Stimulated activated CD4-positive, alpha-beta T cell treated with anti-CD3 and anti-CD28 coated beads, Interleukin-12 subunit alpha, Interleukin-12 subunit beta, amount 100 ng/mL, for 48 hours (primary cell): ENCODE results near the gene PRDM11.

Source experiments
- DNase-seq, 3 donors: peaks; one replicate each; pipeline ENCODE4 v3.0.0-alpha.2; 2020; ENCODE audit warnings: low read depth in 2 of 3, low spot score in 1 of 3

Gene PRDM11

DNA sequence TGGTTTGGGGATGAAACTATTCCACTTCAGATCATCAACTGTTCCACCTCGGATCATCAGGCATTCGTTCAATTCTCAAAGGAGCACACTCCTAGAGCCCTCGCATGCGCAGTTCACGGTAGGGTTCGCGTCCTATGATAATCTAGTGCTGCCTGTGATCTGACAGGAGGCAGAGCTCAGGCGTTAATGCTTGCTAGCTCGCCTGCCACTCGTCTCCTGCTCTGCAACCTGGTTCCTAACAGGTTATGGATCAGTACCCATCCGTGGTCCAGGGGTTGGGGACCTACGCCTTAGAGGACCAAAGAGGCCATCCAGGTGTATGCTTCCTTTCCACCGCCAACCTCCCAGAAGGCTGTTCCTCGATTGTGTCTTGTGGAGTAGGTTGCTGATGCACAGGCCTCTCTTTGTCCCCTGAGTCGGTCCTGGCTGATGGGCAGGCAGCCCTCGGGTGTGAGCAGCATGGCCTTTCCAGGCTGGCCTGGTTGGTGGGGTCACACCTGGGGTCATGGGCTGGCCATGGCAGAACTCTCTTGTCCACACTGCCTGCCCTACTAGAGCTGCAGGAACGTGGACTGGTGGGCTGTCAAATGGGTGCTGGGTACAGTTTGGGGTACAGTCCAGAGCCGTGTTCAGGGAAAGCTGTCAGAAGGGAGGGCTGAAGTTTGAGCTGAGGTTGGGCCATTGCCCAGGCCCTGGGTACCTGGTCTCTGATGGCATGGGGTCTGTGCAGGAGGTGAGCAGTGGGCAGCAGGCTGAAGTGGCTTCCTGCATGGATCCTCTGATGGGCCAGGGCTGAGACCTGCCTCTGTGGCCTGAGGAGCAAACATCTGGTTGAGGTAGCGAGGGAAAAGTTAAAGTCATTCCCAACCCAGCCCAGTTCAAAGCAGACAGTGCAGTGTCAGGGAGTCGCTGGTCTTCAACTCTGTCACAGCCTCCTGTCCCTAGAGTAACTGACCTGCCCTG, 11.1 kb downstream of the PRDM11 start:
- DNase-seq, result no peak

- DNase-seq, result no peak
Observed at GRCh38 chr11:45158210-45158731, 11.8 kb downstream of the PRDM11 start.

GRCh38 chr11:45158891-45159605, 12.6 kb downstream of the PRDM11 start:
- DNase-seq, result no peak

DNA sequence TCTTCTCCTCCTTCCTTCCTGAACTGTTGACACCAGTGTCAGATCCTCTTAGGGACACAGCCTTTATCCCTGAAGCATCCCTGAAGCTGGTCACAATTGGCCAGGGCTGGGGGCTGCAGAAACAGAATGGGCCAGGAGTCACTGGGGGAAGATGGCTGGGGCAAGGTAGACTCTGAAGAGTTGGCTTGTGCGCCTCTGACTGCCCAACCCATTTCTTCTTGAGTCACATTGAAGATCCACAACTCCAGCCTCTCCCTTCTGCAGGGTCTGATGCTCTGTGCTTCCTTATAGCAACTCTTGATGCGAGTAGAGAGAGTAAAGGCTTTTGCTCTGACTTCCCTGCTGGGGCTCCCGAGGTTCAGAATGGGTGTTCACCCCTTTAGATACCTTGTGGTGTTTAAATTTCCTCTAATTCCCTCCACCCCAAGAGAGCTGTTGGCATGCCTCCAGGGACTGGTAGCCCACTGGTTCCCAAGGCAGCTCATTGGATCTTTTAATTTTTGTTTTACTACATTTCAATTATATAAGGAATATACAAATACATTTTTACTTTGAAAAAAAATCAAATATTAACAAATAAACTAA, 13.4 kb downstream of the PRDM11 start:
- DNase-seq, result no peak

DNA sequence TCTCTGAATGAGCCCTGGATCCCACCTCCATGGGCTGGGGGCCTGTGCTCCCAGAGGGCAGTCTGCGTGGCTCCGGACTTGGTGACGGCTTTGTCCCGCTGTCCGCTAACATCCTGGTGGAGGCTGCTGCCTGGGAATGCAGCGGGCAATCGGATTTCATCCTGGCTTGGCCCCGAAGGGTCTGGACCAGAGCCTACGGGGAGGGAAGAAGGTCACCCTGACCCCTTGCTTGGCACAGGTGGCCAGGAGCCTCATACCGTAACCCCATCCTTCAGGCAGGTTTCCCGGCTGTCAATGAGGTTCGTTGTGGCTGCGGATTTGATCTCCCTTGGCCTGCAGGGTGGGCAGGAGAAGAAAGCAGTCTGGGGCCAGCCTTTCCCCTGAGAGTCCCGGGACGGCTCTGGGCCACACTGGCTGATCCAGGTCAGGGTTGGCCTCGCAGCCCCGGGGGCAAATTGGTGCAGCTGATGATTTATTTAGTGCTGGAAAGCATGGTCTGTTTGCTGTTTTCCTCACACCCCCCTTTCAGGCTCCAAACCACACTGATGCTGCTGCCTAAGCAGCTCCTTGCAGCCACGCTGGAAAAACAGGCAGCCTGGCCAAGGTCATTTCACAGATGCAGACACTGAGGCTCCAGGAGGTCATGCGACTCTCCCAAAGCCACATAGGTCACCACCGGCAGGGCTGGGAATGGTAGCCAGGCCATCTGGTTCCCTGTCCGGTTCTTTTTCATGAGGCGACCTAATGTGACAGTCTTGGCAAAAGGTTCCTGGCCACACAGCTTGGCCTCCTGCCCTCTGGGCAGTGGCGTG, 15.0 kb downstream of the PRDM11 start:
- DNase-seq, result no peak

GRCh38 chr11:45162064-45162375, 15.6 kb downstream of the PRDM11 start:
- no peak for DNase-seq

DNA sequence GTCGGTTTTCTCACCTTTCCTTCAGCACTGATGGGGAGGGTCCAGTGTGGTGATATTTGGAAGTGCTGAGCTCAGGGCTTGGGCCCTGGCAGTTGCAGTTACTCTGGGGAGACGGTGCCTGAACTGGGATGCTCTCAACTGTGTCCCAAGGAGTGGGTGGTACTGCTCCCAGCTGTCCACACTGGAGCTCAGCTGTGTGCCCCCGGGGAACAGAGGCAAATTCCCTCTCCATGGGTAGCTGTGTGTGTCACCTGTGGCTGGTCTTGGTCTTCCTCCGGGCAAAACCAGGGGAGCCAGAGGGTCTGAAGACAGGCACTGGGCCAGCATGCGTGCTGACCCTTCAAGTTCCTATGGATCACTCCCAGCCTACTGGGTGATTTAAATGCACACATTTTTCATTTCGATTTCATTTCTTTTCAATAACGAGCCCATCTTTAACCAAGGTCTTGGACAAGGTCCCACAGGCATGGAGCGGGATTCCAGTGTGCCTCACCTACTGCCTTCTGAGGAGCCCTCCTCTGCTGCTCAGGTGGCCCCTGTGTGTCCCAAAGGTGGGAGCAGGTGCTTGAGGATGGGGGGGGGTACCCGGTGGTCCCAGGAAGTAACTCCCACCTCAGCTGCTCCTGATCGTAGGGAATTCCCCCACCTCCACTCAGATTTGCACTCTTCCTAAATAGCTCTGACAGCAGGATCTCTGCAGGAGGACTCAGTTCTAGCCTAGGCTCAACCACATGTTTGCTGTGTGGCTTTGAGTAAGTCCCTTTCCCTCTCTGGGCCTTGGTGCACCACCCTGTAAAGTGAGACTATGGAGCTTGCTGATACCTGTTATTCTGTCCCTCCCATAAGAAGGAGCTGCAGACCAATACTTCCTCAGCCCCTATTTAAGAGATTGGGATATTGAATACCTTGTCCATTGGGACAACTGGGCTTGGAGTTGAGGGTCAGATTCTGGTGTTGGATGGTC, 16.8 kb downstream of the PRDM11 start:
- DNase-seq, result no peak

- DNase-seq, result no peak
Observed at GRCh38 chr11:45163956-45164575, 17.6 kb downstream of the PRDM11 start.

DNA sequence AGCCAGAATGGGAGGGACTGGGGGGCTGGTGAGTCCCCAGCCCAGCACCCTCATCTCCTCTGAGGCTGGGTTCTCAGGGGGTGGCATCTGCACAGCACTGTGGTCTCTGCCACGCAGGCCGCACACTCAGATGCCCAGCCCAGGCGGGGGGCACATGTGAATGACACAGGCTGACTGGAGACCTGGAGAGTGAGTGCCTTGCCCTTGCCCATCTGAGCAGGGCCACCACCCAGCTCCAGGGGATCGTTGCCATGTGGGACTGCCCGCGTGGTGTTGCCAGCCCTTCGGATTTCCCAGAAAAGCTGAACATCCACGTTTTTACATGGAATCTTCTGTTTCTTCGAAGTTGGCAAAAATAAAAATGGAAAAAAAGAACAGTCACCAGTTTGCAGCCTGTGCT, 18.9 kb downstream of the PRDM11 start:
- no peak for DNase-seq

GRCh38 chr11:45165806-45166603, 19.6 kb downstream of the PRDM11 start:
- DNase-seq, result no peak

DNA sequence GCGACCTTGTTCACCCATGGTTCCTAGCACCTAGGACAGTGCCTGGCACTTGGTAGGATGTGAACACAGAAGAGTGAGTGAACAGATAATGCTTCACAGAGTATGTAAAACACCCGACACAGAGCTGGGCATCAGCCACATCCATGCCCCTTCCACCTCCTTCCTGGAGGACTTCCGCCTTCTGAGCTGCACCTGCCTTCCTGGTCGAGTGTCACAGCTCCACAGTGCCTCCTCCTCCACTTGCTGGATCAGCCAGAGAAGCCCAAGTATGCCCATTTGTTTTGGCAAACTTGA, 20.1 kb downstream of the PRDM11 start:
- no peak for DNase-seq

DNA sequence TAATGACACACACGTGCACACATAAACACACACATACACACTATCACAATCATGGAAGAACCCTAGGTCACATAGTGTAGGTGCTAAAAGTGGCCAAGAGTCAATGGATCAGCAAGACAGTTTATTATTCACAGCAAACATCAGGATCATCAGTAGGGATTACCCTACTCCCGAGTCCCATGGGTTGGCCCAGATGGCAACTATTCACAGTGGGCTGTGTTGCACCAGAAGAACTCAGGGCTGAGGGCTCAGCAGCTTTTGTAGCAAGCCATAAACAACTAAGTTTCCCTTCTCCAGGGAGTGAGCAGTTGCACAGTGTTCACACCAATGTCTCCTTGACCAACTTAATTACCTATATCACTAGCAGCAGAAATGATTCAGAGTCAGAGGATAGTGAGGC, 20.8 kb downstream of the PRDM11 start:
- DNase-seq, result no peak

DNA sequence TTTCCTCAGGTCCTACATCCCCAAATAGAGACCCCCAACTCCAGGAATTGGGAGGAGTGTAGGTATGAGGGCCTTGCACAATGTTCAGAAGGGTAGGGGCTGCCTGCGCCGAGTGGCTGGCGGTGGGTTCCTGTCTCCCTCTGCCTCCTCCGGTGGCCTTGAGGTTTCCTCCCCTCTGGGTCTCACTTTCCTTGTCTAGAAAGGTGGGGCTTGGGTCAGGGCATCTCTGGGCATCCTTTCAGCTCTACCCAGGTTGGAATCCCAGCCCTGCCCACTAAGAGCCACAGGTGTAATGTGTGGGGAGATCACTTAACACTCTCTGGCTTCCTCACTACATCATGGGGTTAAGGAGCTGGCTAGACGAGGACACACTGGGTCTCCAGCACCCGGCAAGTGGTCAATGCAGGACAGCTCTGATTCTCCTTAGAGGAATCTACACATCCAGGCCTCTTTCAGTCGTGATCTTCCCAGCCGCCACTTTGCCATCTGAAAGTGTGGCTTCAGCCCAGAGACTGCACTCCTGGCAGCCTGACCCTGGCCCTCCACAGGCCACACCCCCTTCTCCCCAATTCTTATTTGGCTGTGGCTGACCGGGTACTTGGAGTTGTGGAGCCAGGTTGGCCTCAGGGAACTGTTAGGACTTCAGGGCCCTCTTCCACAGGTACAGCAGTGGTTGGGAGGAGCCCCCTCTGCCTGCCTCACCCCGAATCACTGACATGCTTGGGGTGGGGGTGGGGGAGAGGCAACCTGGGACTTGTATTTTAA, 22.1 kb downstream of the PRDM11 start:
- DNase-seq, result no peak

GRCh38 chr11:45169310-45170072, 23.1 kb downstream of the PRDM11 start:
- DNase-seq, result no peak

DNA sequence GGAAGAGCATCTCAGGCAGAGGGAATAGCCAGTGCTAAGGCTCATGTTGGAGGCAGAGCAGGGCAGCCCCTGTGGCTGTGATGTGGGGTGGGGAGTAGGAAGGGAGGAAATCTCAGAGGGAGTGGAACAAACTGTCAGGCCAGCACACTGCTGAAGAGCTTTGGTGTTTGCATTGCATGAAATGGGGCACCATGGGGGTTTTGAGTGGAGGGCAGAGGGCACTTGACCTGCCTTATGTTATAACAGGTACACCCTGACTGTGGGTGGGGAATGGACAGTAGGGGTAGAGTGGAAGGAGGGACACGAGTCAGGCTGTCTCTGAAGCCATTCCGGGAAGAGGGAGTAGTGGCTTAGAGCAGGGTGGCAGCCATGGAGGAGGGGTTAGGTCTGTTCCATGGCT, 24.0 kb downstream of the PRDM11 start:
- DNase-seq, result no peak

GRCh38 chr11:45171550-45171949, 25.1 kb downstream of the PRDM11 start:
- DNase-seq, result no peak

DNA sequence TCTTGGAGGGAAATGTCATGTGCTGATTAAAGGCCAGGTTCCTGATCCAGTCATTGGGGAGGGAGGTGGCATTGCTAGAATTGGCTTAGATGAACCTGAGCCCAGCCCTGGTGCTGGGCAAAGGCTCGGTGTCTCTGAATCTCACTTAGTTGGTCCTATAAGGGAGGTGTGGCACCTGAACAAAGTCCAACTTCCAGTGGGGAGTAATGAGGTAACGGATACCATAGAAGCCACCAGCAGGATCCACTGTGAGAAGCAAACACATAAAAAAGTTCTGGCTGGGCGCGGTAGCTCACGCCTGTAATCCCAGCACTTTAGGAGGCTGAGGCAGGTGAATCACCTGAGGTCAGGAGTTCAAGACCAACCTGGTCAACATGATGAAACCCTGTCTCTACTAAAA, 26.6 kb downstream of the PRDM11 start:
- no peak for DNase-seq
